Measurements from ENCODE around the gene XRCC4.

DNA sequence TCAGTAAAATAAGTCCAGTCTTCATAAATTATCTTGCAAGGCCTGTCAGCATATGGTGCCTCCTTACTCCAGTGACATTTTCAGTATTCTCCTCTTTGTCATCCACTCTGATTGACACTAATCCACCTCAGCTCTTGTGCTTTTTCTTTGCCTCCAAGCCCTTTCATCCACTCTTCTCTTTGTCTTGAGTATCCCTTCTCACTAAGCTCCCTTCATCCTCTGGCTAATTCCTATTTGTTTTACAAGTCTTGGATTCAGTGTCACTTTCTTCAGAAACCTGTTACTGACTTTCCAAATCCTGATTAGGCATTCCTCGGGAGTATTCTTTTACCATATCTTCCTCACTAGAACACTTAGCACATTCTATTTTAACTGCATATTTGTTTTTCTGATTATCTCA is 293.6 kb downstream of the XRCC4 start:
- TF ChIP-seq POLR2A (IDR thresholded peaks at IDR 0.05; ENCODE audit: low read depth, low read length) (no peak), POLR2AphosphoS5 (IDR thresholded peaks at IDR 0.05; ENCODE audit: low read depth, low read length) (no peak), TAF1 (IDR thresholded peaks at IDR 0.05; ENCODE audit: borderline replicate concordance, low read depth, low read length) (no peak)
